GM18511 (cell line): ENCODE data around the gene CCT8.
"Not testable (repeated sequence)": the region's sequence is repeated elsewhere in the genome, so short reads cannot be mapped to it uniquely, and the experiment has no call there.

ENCODE experiments used
- ATAC-seq: cut with Tn5 transposase; IDR thresholded peaks from one replicate; pipeline ENCODE4 v1.9.1; 2021; ENCODE audit warnings: mild to moderate bottlenecking, moderate library complexity; ENCODE audit not compliant: unreplicated experiment

CCT8 gene

GRCh38 chr21:29078869-29079767 lies 5.7 kb upstream of the CCT8 start:
- ATAC-seq = peak; percentile 60

- no peak for ATAC-seq
Observed at GRCh38 chr21:29077651-29078090, 4.2 kb upstream of the CCT8 start.

- not testable (repeated sequence) for ATAC-seq
Observed at GRCh38 chr21:29076731-29077640, 3.5 kb upstream of the CCT8 start.

GRCh38 chr21:29075706-29076466 lies 2.4 kb upstream of the CCT8 start:
- no peak for ATAC-seq

GRCh38 chr21:29074783-29075182 lies 1.3 kb upstream of the CCT8 start:
- no peak for ATAC-seq

GRCh38 chr21:29074007-29074376 lies 544 bp upstream of the CCT8 start:
- peak; percentile 33 for ATAC-seq

- peak; percentile 2 for ATAC-seq
Observed at GRCh38 chr21:29072873-29073221, 601 bp downstream of the CCT8 start.

GRCh38 chr21:29064850-29065481 lies 8.5 kb downstream of the CCT8 start:
- peak; percentile 99 for ATAC-seq

- ATAC-seq = no peak
Observed at GRCh38 chr21:29056538-29057050, 16.9 kb downstream of the CCT8 start.

- no peak for ATAC-seq
Observed at GRCh38 chr21:29056005-29056404, 17.4 kb downstream of the CCT8 start.

- no peak for ATAC-seq
Observed at GRCh38 chr21:29055080-29055479, 18.4 kb downstream of the CCT8 start.

- no peak for ATAC-seq
Observed at GRCh38 chr21:29053656-29054055, 19.8 kb downstream of the CCT8 start.

GRCh38 chr21:29053011-29053553 lies 20.4 kb downstream of the CCT8 start:
- no peak for ATAC-seq

GRCh38 chr21:29052224-29052623 lies 21.2 kb downstream of the CCT8 start:
- ATAC-seq = no peak

GRCh38 chr21:29034678-29035077 lies 38.8 kb downstream of the CCT8 start:
- ATAC-seq = no peak

GRCh38 chr21:29033871-29034270 lies 39.6 kb downstream of the CCT8 start:
- no peak for ATAC-seq

GRCh38 chr21:29033301-29033700 lies 40.1 kb downstream of the CCT8 start:
- ATAC-seq = no peak

GRCh38 chr21:29030909-29031308 lies 42.5 kb downstream of the CCT8 start:
- ATAC-seq = no peak

GRCh38 chr21:29029524-29029923 lies 43.9 kb downstream of the CCT8 start:
- ATAC-seq = no peak

- ATAC-seq = no peak
Observed at GRCh38 chr21:29025328-29025713, 48.1 kb downstream of the CCT8 start.
